OCI-LY1 (cell line): Measurements from ENCODE around the gene CATSPER3.
A peak's percentile ranks its signal among the peaks of the same experiment; 100 is the strongest.

ENCODE experiments used
- H2AFZ ChIP-seq: fragments of 200-600 bp; sonication (generic), shearing (Covaris generic); 2 replicates; pipeline ENCODE4 v1.6.0; 2014; ENCODE audit warnings: antibody characterized with exemption, mild to moderate bottlenecking, low read length
- H3F3A ChIP-seq: fragments of 200-600 bp; sonication (generic), shearing (Covaris generic); 2 replicates; pipeline ENCODE4 v1.6.0; 2014; ENCODE audit warnings: mild to moderate bottlenecking, antibody characterized with exemption, low read length, moderate library complexity; ENCODE audit not compliant: insufficient read depth
- H3K27ac ChIP-seq: fragments of 200-600 bp; sonication (generic); 2 replicates; pipeline ENCODE4 v1.5.1; 2014; ENCODE audit warnings: low read length, mixed run types, mild to moderate bottlenecking, low read depth; ENCODE audit not compliant: poor library complexity, severe bottlenecking
- H3K27me3 ChIP-seq: fragments of 200-600 bp; sonication (generic); 2 replicates; pipeline ENCODE4 v1.6.0; 2014; ENCODE audit warnings: antibody characterized with exemption, mild to moderate bottlenecking, low read length, moderate library complexity; ENCODE audit not compliant: insufficient read depth
- H3K36me3 ChIP-seq: fragments of 200-600 bp; sonication (generic); 2 replicates; pipeline ENCODE4 v1.6.1; 2014; ENCODE audit warnings: mild to moderate bottlenecking, antibody characterized with exemption, low read length, moderate library complexity, mixed read lengths; ENCODE audit not compliant: insufficient read depth
- H3K4me1 ChIP-seq: fragments of 200-600 bp; sonication (generic); 2 replicates; pipeline ENCODE4 v1.5.1; 2014; ENCODE audit warnings: mild to moderate bottlenecking, low read length, moderate library complexity; ENCODE audit not compliant: insufficient read depth, severe bottlenecking
- H3K4me2 ChIP-seq: fragments of 200-600 bp; sonication (generic), shearing (Covaris generic); 2 replicates; pipeline ENCODE4 v1.6.1; 2014; ENCODE audit warnings: low read length
- H3K4me3 ChIP-seq: fragments of 200-600 bp; sonication (generic); 2 replicates; pipeline ENCODE4 v1.5.1; 2014; ENCODE audit warnings: low read length, low read depth, mild to moderate bottlenecking, mixed read lengths; ENCODE audit not compliant: poor library complexity, severe bottlenecking
- H3K79me2 ChIP-seq: fragments of 200-600 bp; shearing (Covaris generic); 2 replicates; pipeline ENCODE4 v1.6.1; 2016; ENCODE audit warnings: mixed run types, low read length, mixed read lengths; ENCODE audit not compliant: insufficient read depth
- H3K9ac ChIP-seq: fragments of 200-600 bp; sonication (generic), shearing (Covaris generic); 2 replicates; pipeline ENCODE4 v1.6.1; 2014; ENCODE audit warnings: mild to moderate bottlenecking, low read length, mixed read lengths
- H3K9me2 ChIP-seq: fragments of 200-600 bp; sonication (generic), shearing (Covaris generic); 2 replicates; pipeline ENCODE4 v1.6.1; 2014; ENCODE audit warnings: low read depth, mild to moderate bottlenecking, low read length, mixed read lengths
- H3K9me3 ChIP-seq: fragments of 200-600 bp; shearing (Covaris generic); 2 replicates; pipeline ENCODE4 v1.6.1; 2014; ENCODE audit warnings: low read length, mixed read lengths
- H4K20me1 ChIP-seq: fragments of 200-600 bp; sonication (generic), shearing (Covaris generic); 2 replicates; pipeline ENCODE4 v1.6.0; 2016; ENCODE audit warnings: mild to moderate bottlenecking, low read length; ENCODE audit not compliant: insufficient read depth
- CTCF ChIP-seq: fragments of 200-600 bp; sonication (generic), shearing (Covaris generic); IDR thresholded peaks from 2 replicates; pipeline ENCODE4 v1.5.1; 2017; ENCODE audit warnings: mild to moderate bottlenecking, antibody characterized with exemption, low read length, moderate library complexity, mixed read lengths
- EZH2 ChIP-seq: fragments of 200-600 bp; sonication (generic), shearing (Covaris generic); IDR thresholded peaks from 2 replicates; pipeline ENCODE4 v1.8.0; 2017; ENCODE audit warnings: borderline replicate concordance, mixed run types, mild to moderate bottlenecking, antibody characterized with exemption, low read length, moderate library complexity, mixed read lengths

Gene CATSPER3

GRCh38 chr5:135034236-135034962 is 66.7 kb downstream of the CATSPER3 start:
- Histone ChIP-seq H3K4me1 (peaks cover 28% of the 10 kb centered on the region), H4K20me1 (no peaks in the 10 kb centered on the region), H3K9me3 (no peaks in the 10 kb centered on the region), H3K4me3 (peak overlapping the region; percentile 98), H3K4me2 (peak overlapping the region; percentile 87), H3K9ac (peak overlapping the region; percentile 98), H3K36me3 (peaks cover 12% of the 10 kb centered on the region), H3F3A (no peaks in the 10 kb centered on the region; the same call in 1 of the 2 replicates), H3K9me2 (no peaks in the 10 kb centered on the region), H3K27ac (peak overlapping the region; percentile 58), H3K27me3 (no peaks in the 10 kb centered on the region; the same call in 1 of the 2 replicates), H2AFZ (no peak overlapping the region), H3K79me2 (peaks cover 36% of the 10 kb centered on the region)
- TF ChIP-seq EZH2 (no peak), CTCF (no peak)

- Histone ChIP-seq H3K79me2 (peaks cover 29% of the 10 kb centered on the region), H2AFZ (no peak overlapping the region), H3K9me3 (no peaks in the 10 kb centered on the region), H3K9me2 (no peaks in the 10 kb centered on the region), H3K36me3 (peaks cover 9% of the 10 kb centered on the region), H3K4me1 (peaks cover 30% of the 10 kb centered on the region), H3K4me3 (peak overlapping the region; percentile 98), H3F3A (no peaks in the 10 kb centered on the region), H3K27ac (peak overlapping the region; percentile 58), H3K4me2 (peak overlapping the region; percentile 87), H3K27me3 (no peaks in the 10 kb centered on the region; the same call in 1 of the 2 replicates), H4K20me1 (no peaks in the 10 kb centered on the region), H3K9ac (peak overlapping the region; percentile 66; the same call in 1 of the 2 replicates)
- TF ChIP-seq CTCF, result no peak
These were observed 67.4 kb downstream of the CATSPER3 start for GRCh38 chr5:135034963-135035677.

- no peak overlapping the region for H3K4me2 ChIP-seq
- no peaks in the 10 kb centered on the region for H4K20me1 ChIP-seq
- H3K79me2 ChIP-seq, result peaks cover 24% of the 10 kb centered on the region
- no peak overlapping the region for H3K4me3 ChIP-seq
- no peak overlapping the region for H3K27ac ChIP-seq
- no peaks in the 10 kb centered on the region; the same call in 1 of the 2 replicates for H3K27me3 ChIP-seq
- peaks cover 34% of the 10 kb centered on the region for H3K4me1 ChIP-seq
- H3K36me3 ChIP-seq, result peaks cover 4% of the 10 kb centered on the region
- no peaks in the 10 kb centered on the region for H3K9me2 ChIP-seq
- no peak for TF ChIP-seq CTCF
- TF ChIP-seq EZH2, result no peak
- H3K9ac ChIP-seq, result no peak overlapping the region
- no peaks in the 10 kb centered on the region for H3F3A ChIP-seq
- H3K9me3 ChIP-seq, result no peaks in the 10 kb centered on the region
- no peak overlapping the region for H2AFZ ChIP-seq
These were observed 67.9 kb downstream of the CATSPER3 start for GRCh38 chr5:135035678-135036030.
